HepG2 (cell line): ENCODE results near the gene PPIL6. TPM values are rescaled to one million over a fixed set of nuclear protein-coding genes. Genes with fewer than 3 reads are reported as not detected.
A peak's percentile ranks its signal among the peaks of the same experiment; 100 is the strongest.

ENCODE experiments used
- ATF7 ChIP-seq, 2 experiments: fragments of 450-650 bp in 1 of 2; sonication (generic) in 1 of 2; formaldehyde crosslinking in 1 of 2; IDR thresholded peaks; 2 replicates each; pipeline versions ENCODE4 v1.4.0 to v1.6.1; 2016 to 2020; ENCODE audit warnings: antibody characterized with exemption in 1 of 2, mild to moderate bottlenecking in 1 of 2, missing genetic modification reagents in 1 of 2
- MAX ChIP-seq: IDR thresholded peaks from 2 replicates; pipeline ENCODE4 v1.6.1; 2012; ENCODE audit warnings: inconsistent platforms
- MBNL3 ChIP-seq: fragments of 250-450 bp; sonication (Bioruptor Pico); conservative IDR thresholded peaks from 2 replicates; pipeline ENCODE4 v1.8.0; 2022; ENCODE audit warnings: mild to moderate bottlenecking, inconsistent platforms
- MZF1 ChIP-seq: sonication (generic); formaldehyde crosslinking; IDR thresholded peaks from 2 replicates; pipeline ENCODE4 v1.8.1; 2023; ENCODE audit warnings: mild to moderate bottlenecking, missing genetic modification reagents, borderline replicate concordance
- NCOA5 ChIP-seq: sonication (generic); formaldehyde crosslinking; IDR thresholded peaks from 2 replicates; pipeline ENCODE4 v1.4.0; 2020; ENCODE audit warnings: missing genetic modification reagents
- POLR2G ChIP-seq: fragments of 200-400 bp; formaldehyde crosslinking; IDR thresholded peaks from 2 replicates; pipeline ENCODE4 v1.6.1; 2018; ENCODE audit warnings: mild to moderate bottlenecking, low read depth, low read length, moderate library complexity
- THYN1 ChIP-seq: sonication (generic); formaldehyde crosslinking; IDR thresholded peaks from 2 replicates; pipeline ENCODE4 v1.8.1; 2023; ENCODE audit warnings: low read depth, mild to moderate bottlenecking, moderate library complexity, missing genetic modification reagents, borderline replicate concordance
- ZFYVE20 ChIP-seq: sonication (generic); formaldehyde crosslinking; IDR thresholded peaks from 2 replicates; pipeline ENCODE4 v1.8.0; 2023; ENCODE audit warnings: low read depth, mild to moderate bottlenecking, moderate library complexity, missing genetic modification reagents, borderline replicate concordance
- ZNF10 ChIP-seq: sonication (generic); formaldehyde crosslinking; IDR thresholded peaks from 2 replicates; pipeline ENCODE4 v1.4.0; 2020; ENCODE audit warnings: mild to moderate bottlenecking, low read depth, missing genetic modification reagents, borderline replicate concordance
- ZNF138 ChIP-seq: sonication (generic); formaldehyde crosslinking; IDR thresholded peaks from 2 replicates; pipeline ENCODE4 v1.5.0; 2020; ENCODE audit warnings: mild to moderate bottlenecking, low read depth, missing genetic modification reagents
- ZNF614 ChIP-seq: IDR thresholded peaks from 2 replicates; pipeline ENCODE4 v1.6.1; 2018; ENCODE audit warnings: missing biosample characterization, missing genetic modification reagents, inconsistent platforms, borderline replicate concordance
- polyA plus RNA-seq, 8 experiments: library from polyadenylated mRNA; depleted of rRNA in 3 of 8; stranded (reverse) in 7 of 8; unstranded in 1 of 8; fragments of >200 nt; fragmentation: Illumina TruSeq in 4 of 8; extraction: Trizol in 4 of 8; gene quantifications; 2 replicates each; pipeline versions ENCODE4 v1.2.1 to v1.2.3, GENCODE V29; 2011 to 2016; ENCODE audit warnings: low read depth in 4 of 8, missing spikeins in 1 of 8, mixed read lengths in 1 of 8; ENCODE audit not compliant: insufficient read depth in 1 of 8
- total RNA-seq, 5 experiments: library from RNA; depleted of rRNA; stranded (reverse); fragments of >200 nt; fragmentation: Illumina TruSeq; extraction: Trizol; gene quantifications; 2 replicates each; pipeline ENCODE4 v1.2.3, GENCODE V29; 2016; ENCODE audit warnings: low read depth in 1 of 5
- TF ChIP-seq, protein P1 (sequence below): sonication (generic); formaldehyde crosslinking; IDR thresholded peaks from 2 replicates; pipeline ENCODE4 v1.4.0; 2020; ENCODE audit warnings: missing genetic modification reagents
- TF ChIP-seq, protein P2 (sequence below): IDR thresholded peaks from 2 replicates; pipeline ENCODE4 v1.6.1; 2016; ENCODE audit warnings: missing genetic modification reagents, missing compliant biosample characterization
- TF ChIP-seq, protein P3 (sequence below): IDR thresholded peaks from 2 replicates; pipeline ENCODE4 v1.6.1; 2016; ENCODE audit warnings: low read depth, borderline replicate concordance
- TF ChIP-seq, protein P4 (sequence below): conservative IDR thresholded peaks from 2 replicates; pipeline ENCODE4 v1.6.1; 2018; ENCODE audit warnings: missing genetic modification reagents
- TF ChIP-seq, protein P5 (sequence below): sonication (generic); formaldehyde crosslinking; IDR thresholded peaks from 2 replicates; pipeline ENCODE4 v1.8.0; 2022; ENCODE audit warnings: mild to moderate bottlenecking, missing genetic modification reagents
- TF ChIP-seq, protein P6 (sequence below): sonication (generic); formaldehyde crosslinking; IDR thresholded peaks from 2 replicates; pipeline ENCODE4 v1.4.0; 2020; ENCODE audit warnings: missing genetic modification reagents, borderline replicate concordance

The PPIL6 gene
- total and polyA plus RNA-seq, 2 of the 13 experiments (the other 11 are each of a cell fraction or from before 2014, with no cell fraction given), result 0.22 to 0.46 TPM

DNA sequence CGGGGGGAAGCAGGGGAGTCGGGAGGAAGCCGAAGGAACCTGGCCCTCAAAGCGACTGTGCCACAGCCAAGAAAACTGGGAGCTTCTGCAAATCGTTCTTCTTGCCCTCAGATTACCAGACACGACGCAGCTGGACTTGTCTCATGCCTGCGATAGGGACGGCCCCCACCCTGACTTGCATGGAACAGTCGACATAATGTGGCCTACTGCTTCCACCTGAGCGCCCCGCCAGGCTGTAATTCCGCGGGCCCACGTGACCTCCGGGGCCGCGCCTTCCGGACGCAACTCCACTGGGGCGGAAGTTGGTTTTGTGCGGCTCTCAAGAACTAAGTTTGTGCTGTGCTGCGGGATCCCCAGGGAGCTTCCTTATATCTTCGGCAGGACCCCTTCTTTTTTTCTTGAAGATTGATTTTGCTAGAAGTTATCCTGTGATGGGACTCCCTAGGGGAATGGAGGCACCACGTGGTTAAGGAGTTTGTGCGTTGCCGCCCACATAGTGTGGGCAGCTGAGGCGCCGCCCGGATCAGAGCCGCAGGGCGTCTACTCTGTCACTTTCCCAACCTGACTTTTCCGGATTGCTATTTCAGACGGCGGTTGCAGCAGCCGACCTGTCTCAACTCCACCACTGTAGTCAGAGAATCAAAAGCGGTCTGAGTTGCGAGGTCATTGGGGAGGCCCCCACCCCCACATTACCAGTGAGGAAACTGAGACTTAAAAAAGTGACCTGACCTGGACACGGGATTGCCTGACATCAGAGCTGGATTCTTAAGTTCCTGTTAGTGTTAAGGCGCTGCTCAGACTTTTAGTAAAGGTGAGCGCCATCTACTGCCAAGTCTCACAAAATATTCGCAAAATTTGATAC lies 57.6 kb downstream of the PPIL6 start (continued):
- TF ChIP-seq, protein P1, sequence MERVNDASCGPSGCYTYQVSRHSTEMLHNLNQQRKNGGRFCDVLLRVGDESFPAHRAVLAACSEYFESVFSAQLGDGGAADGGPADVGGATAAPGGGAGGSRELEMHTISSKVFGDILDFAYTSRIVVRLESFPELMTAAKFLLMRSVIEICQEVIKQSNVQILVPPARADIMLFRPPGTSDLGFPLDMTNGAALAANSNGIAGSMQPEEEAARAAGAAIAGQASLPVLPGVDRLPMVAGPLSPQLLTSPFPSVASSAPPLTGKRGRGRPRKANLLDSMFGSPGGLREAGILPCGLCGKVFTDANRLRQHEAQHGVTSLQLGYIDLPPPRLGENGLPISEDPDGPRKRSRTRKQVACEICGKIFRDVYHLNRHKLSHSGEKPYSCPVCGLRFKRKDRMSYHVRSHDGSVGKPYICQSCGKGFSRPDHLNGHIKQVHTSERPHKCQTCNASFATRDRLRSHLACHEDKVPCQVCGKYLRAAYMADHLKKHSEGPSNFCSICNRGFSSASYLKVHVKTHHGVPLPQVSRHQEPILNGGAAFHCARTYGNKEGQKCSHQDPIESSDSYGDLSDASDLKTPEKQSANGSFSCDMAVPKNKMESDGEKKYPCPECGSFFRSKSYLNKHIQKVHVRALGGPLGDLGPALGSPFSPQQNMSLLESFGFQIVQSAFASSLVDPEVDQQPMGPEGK (CRISPR knock-in tag), result peak; percentile 91
- TF ChIP-seq, protein P2, sequence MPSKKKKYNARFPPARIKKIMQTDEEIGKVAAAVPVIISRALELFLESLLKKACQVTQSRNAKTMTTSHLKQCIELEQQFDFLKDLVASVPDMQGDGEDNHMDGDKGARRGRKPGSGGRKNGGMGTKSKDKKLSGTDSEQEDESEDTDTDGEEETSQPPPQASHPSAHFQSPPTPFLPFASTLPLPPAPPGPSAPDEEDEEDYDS (CRISPR knock-in tag), result no peak; the same call in 1 of the 2 replicates
- no peak for TF ChIP-seq ZFYVE20
- no peak for TF ChIP-seq THYN1 (CRISPR knock-in tag)
- TF ChIP-seq MAX, result peak; percentile 85
- peak; percentile 93 for TF ChIP-seq POLR2G
- TF ChIP-seq MZF1 (CRISPR knock-in tag), result 0 out of 2 replicates have a peak, but pooled peaks have one; percentile 43
- TF ChIP-seq, protein P3, sequence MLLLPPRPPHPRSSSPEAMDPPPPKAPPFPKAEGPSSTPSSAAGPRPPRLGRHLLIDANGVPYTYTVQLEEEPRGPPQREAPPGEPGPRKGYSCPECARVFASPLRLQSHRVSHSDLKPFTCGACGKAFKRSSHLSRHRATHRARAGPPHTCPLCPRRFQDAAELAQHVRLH (CRISPR knock-in tag), result peak; percentile 76; the same call in 1 of the 2 replicates
- TF ChIP-seq, protein P4, sequence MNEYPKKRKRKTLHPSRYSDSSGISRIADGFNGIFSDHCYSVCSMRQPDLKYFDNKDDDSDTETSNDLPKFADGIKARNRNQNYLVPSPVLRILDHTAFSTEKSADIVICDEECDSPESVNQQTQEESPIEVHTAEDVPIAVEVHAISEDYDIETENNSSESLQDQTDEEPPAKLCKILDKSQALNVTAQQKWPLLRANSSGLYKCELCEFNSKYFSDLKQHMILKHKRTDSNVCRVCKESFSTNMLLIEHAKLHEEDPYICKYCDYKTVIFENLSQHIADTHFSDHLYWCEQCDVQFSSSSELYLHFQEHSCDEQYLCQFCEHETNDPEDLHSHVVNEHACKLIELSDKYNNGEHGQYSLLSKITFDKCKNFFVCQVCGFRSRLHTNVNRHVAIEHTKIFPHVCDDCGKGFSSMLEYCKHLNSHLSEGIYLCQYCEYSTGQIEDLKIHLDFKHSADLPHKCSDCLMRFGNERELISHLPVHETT (CRISPR knock-in tag), result no peak
- no peak for TF ChIP-seq ZNF138 (CRISPR knock-in tag)
- TF ChIP-seq, protein P5, sequence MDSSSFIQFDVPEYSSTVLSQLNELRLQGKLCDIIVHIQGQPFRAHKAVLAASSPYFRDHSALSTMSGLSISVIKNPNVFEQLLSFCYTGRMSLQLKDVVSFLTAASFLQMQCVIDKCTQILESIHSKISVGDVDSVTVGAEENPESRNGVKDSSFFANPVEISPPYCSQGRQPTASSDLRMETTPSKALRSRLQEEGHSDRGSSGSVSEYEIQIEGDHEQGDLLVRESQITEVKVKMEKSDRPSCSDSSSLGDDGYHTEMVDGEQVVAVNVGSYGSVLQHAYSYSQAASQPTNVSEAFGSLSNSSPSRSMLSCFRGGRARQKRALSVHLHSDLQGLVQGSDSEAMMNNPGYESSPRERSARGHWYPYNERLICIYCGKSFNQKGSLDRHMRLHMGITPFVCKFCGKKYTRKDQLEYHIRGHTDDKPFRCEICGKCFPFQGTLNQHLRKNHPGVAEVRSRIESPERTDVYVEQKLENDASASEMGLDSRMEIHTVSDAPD (CRISPR knock-in tag), result 0 out of 2 replicates have a peak, but pooled peaks have one; percentile 39
- TF ChIP-seq ATF7 (IDR thresholded peaks at IDR 0.05), result peak; percentile 89
- no peak for TF ChIP-seq ATF7 (CRISPR knock-in tag; IDR thresholded peaks at IDR 0.05)
- no peak for TF ChIP-seq MBNL3 (CRISPR knock-in tag)
- no peak for TF ChIP-seq ZNF614
- TF ChIP-seq, protein P6, sequence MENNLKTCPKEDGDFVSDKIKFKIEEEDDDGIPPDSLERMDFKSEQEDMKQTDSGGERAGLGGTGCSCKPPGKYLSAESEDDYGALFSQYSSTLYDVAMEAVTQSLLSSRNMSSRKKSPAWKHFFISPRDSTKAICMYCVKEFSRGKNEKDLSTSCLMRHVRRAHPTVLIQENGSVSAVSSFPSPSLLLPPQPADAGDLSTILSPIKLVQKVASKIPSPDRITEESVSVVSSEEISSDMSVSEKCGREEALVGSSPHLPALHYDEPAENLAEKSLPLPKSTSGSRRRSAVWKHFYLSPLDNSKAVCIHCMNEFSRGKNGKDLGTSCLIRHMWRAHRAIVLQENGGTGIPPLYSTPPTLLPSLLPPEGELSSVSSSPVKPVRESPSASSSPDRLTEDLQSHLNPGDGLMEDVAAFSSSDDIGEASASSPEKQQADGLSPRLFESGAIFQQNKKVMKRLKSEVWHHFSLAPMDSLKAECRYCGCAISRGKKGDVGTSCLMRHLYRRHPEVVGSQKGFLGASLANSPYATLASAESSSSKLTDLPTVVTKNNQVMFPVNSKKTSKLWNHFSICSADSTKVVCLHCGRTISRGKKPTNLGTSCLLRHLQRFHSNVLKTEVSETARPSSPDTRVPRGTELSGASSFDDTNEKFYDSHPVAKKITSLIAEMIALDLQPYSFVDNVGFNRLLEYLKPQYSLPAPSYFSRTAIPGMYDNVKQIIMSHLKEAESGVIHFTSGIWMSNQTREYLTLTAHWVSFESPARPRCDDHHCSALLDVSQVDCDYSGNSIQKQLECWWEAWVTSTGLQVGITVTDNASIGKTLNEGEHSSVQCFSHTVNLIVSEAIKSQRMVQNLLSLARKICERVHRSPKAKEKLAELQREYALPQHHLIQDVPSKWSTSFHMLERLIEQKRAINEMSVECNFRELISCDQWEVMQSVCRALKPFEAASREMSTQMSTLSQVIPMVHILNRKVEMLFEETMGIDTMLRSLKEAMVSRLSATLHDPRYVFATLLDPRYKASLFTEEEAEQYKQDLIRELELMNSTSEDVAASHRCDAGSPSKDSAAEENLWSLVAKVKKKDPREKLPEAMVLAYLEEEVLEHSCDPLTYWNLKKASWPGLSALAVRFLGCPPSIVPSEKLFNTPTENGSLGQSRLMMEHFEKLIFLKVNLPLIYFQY (CRISPR knock-in tag), result 0 out of 2 replicates have a peak, but pooled peaks have one; percentile 2
- TF ChIP-seq ZNF10 (CRISPR knock-in tag), result no peak
- no peak for TF ChIP-seq NCOA5 (CRISPR knock-in tag)
